ENCODE measurements around the gene SNRPD1. TPM values are rescaled to one million over a fixed set of nuclear protein-coding genes. Genes with fewer than 3 reads are reported as not detected.

The SNRPD1 gene
- total and polyA plus RNA-seq, 4 donors: 3.3 to 44.8 (median 8.2) TPM

GRCh38 chr18:21660078-21660477, 48.0 kb downstream of the SNRPD1 start:
- no peak for TF ChIP-seq FOXA2 (IDR thresholded peaks at IDR 0.05)
- TF ChIP-seq HNF4A (conservative IDR thresholded peaks at IDR 0.05): no peak
- no peak for TF ChIP-seq JUND (IDR thresholded peaks at IDR 0.05)
- no peak for TF ChIP-seq ATF3 (IDR thresholded peaks at IDR 0.05)
- no peak for TF ChIP-seq SP1 (IDR thresholded peaks at IDR 0.05)
- no peak for TF ChIP-seq RXRA (IDR thresholded peaks at IDR 0.05)
- TF ChIP-seq REST (IDR thresholded peaks at IDR 0.05): no peak
- no peaks in the 10 kb centered on the region for H3K27me3 ChIP-seq (ENCODE audit: control insufficient read depth in 4 of 4, insufficient read depth in 4 of 4, low read length in 3 of 4)
- DNase-seq (ENCODE audit: low spot score): no peak
- peaks cover 4 to 16% (median 7%) of the 10 kb centered on the region in 4 donors for H3K36me3 ChIP-seq (ENCODE audit: control insufficient read depth in 4 of 4, insufficient read depth in 3 of 4, low read depth in 1 of 4, low read length in 3 of 4)
- no peaks in the 10 kb centered on the region for H3K9me3 ChIP-seq (ENCODE audit: control insufficient read depth in 4 of 4, low read length in 3 of 4)
- H3K4me1 ChIP-seq (ENCODE audit: control insufficient read depth in 4 of 4, insufficient read depth in 4 of 4, low read length in 3 of 4): peaks cover 0 to 4% (median 0%) of the 10 kb centered on the region in 4 donors
- H3K4me3 ChIP-seq (ENCODE audit: low read depth in 1 of 3, low read length in 3 of 3): no peak overlapping the region
- 84% methylated on average over 2 of the region's 2 CpGs for WGBS
- H3K9ac ChIP-seq (ENCODE audit: low read depth in 1 of 2, low read length in 2 of 2): no peak overlapping the region
- no peak overlapping the region for H3K27ac ChIP-seq (ENCODE audit: low read depth in 1 of 2, low read length in 2 of 2)

- peaks cover 0 to 2% (median 0%) of the 10 kb centered on the region in 4 donors for H3K4me1 ChIP-seq (ENCODE audit: control insufficient read depth in 4 of 4, insufficient read depth in 4 of 4, low read length in 3 of 4)
- no peaks in the 10 kb centered on the region for H3K27me3 ChIP-seq (ENCODE audit: control insufficient read depth in 4 of 4, insufficient read depth in 4 of 4, low read length in 3 of 4)
- H3K9me3 ChIP-seq (ENCODE audit: control insufficient read depth in 4 of 4, low read length in 3 of 4): no peaks in the 10 kb centered on the region
- no peak overlapping the region for H3K27ac ChIP-seq (ENCODE audit: low read depth in 1 of 2, low read length in 2 of 2)
- no peak for TF ChIP-seq TAF1 (conservative IDR thresholded peaks at IDR 0.05)
- no peak for TF ChIP-seq SP1 (IDR thresholded peaks at IDR 0.05)
- no peak for TF ChIP-seq FOXA2 (IDR thresholded peaks at IDR 0.05)
- no peak for TF ChIP-seq JUND (IDR thresholded peaks at IDR 0.05)
- no peak for TF ChIP-seq HNF4A (conservative IDR thresholded peaks at IDR 0.05)
- no peak overlapping the region for H3K4me3 ChIP-seq (ENCODE audit: low read depth in 1 of 3, low read length in 3 of 3)
- peaks cover 2 to 9% (median 5%) of the 10 kb centered on the region in 4 donors for H3K36me3 ChIP-seq (ENCODE audit: control insufficient read depth in 4 of 4, insufficient read depth in 3 of 4, low read depth in 1 of 4, low read length in 3 of 4)
- H3K9ac ChIP-seq (ENCODE audit: low read depth in 1 of 2, low read length in 2 of 2): no peak overlapping the region
- no peak for DNase-seq (ENCODE audit: low spot score)
- WGBS: 95% methylated on average over 9 of the region's 9 CpGs
Observed at GRCh38 chr18:21662581-21662980, 50.5 kb downstream of the SNRPD1 start.

GRCh38 chr18:21663578-21663977, 51.5 kb downstream of the SNRPD1 start:
- Histone ChIP-seq H3K27ac (ENCODE audit: low read depth in 1 of 2, low read length in 2 of 2) (no peak overlapping the region), H3K36me3 (ENCODE audit: control insufficient read depth in 4 of 4, insufficient read depth in 3 of 4, low read depth in 1 of 4, low read length in 3 of 4) (peaks cover 0 to 5% (median 4%) of the 10 kb centered on the region in 4 donors), H3K4me1 (ENCODE audit: control insufficient read depth in 4 of 4, insufficient read depth in 4 of 4, low read length in 3 of 4) (peaks cover 0 to 4% (median 1%) of the 10 kb centered on the region in 4 donors), H3K4me3 (ENCODE audit: low read depth in 1 of 3, low read length in 3 of 3) (no peak overlapping the region), H3K9ac (ENCODE audit: low read depth in 1 of 2, low read length in 2 of 2) (no peak overlapping the region), H3K27me3 (ENCODE audit: control insufficient read depth in 4 of 4, insufficient read depth in 4 of 4, low read length in 3 of 4) (no peaks in the 10 kb centered on the region), H3K9me3 (ENCODE audit: control insufficient read depth in 4 of 4, low read length in 3 of 4) (no peaks in the 10 kb centered on the region)
- DNase-seq (ENCODE audit: low spot score): no peak
- 91% methylated on average over 7 of the region's 7 CpGs for WGBS
- no peak for TF ChIP-seq ATF3 (IDR thresholded peaks at IDR 0.05)
- TF ChIP-seq RXRA (IDR thresholded peaks at IDR 0.05): no peak
- no peak for TF ChIP-seq GABPA (IDR thresholded peaks at IDR 0.05 in 1 of 2, conservative IDR thresholded peaks at IDR 0.05 in 1 of 2)
- no peak for TF ChIP-seq TAF1 (conservative IDR thresholded peaks at IDR 0.05)
- TF ChIP-seq NR2F2 (IDR thresholded peaks at IDR 0.05): no peak
- TF ChIP-seq EGR1 (IDR thresholded peaks at IDR 0.05; ENCODE audit: low read depth in 2 of 2): no peak
- no peak for TF ChIP-seq YY1 (IDR thresholded peaks at IDR 0.05)
- TF ChIP-seq JUND (IDR thresholded peaks at IDR 0.05): no peak
- TF ChIP-seq ZBTB33 (IDR thresholded peaks at IDR 0.05): no peak
- TF ChIP-seq RAD21 (IDR thresholded peaks at IDR 0.05): no peak
- no peak for TF ChIP-seq REST (IDR thresholded peaks at IDR 0.05)

Data from liver (tissue), 9 donors.